ENCODE results near the gene PSENEN. TPM values are rescaled to one million over a fixed set of nuclear protein-coding genes. Genes with fewer than 3 reads are reported as not detected.

PSENEN gene
- total RNA-seq, 1 experiment from 2014 or later, result 106 TPM

GRCh38 chr19:35717665-35718344 lies 27.6 kb upstream of the PSENEN start, which contains the start of gene KMT2B:
Gene KMT2B (plus strand): TSS chr19:35718003. CDS start chr19:35718019, 16 bp downstream.
- H3K9me2 ChIP-seq (ENCODE audit: insufficient read depth), result no peaks in the 10 kb centered on the region
- peak in 1 of 2 experiments; percentile 96 for DNase-seq
- H3K27ac ChIP-seq, result peak within 1 kb of the TSS; percentile 45
- ChIA-PET POLR2A (ENCODE audit: unreplicated experiment) (no interaction called here), CTCF (interaction anchor here (0.5 kb wide), 1 partner anchor 182 kb away, joined by 4 read pairs; no protein-coding TSS in a partner anchor)
- H3K4me3 ChIP-seq, result peak within 1 kb of the TSS; percentile 85
- intact Hi-C loops (cut with micrococcal nuclease; ENCODE audit: unreplicated experiment), result loop anchor here (1.0 to 5.0 kb wide), 11 partner anchors 25 to 745 kb away; partner anchors contain the start of genes COX6B1, LIN37, PSENEN and U2AF1L4
- H3K27me3 ChIP-seq (ENCODE audit: insufficient read depth, low read depth), result no peaks in the 10 kb centered on the region
- H2AFZ ChIP-seq, result peak within 1 kb of the TSS; percentile 99
- peak within 1 kb of the TSS; percentile 99 for H3K4me2 ChIP-seq
- peaks cover 34% of the 10 kb centered on the region for H3K79me2 ChIP-seq (ENCODE audit: low read depth)
- peaks cover 6% of the 10 kb centered on the region; the same call in 1 of the 2 replicates for H3F3A ChIP-seq (ENCODE audit: insufficient read depth, low read depth)
- no TSS peak for BruUV-seq (replicated peaks)
- H3K36me3 ChIP-seq (ENCODE audit: low read depth), result no peaks in the 10 kb centered on the region
- H3K9me3 ChIP-seq (ENCODE audit: insufficient read depth, low read depth), result no peaks in the 10 kb centered on the region
- H4K20me1 ChIP-seq (ENCODE audit: insufficient read depth), result peaks cover 14% of the 10 kb centered on the region
- TF ChIP-seq CTCF (conservative IDR thresholded peaks at IDR 0.05), result no peak
- no peak for TF ChIP-seq EZH2 (IDR thresholded peaks at IDR 0.05; ENCODE audit: low read depth)
- peaks cover 20% of the 10 kb centered on the region for H3K4me1 ChIP-seq (replicated peaks; ENCODE audit: insufficient read depth)

GRCh38 chr19:35718345-35719041 lies 27.0 kb upstream of the PSENEN start:
- Histone ChIP-seq H3K4me1 (replicated peaks; ENCODE audit: insufficient read depth) (peaks cover 20% of the 10 kb centered on the region), H3K9me2 (ENCODE audit: insufficient read depth) (no peaks in the 10 kb centered on the region), H3K4me2 (peak overlapping the region; percentile 83), H4K20me1 (ENCODE audit: insufficient read depth) (peaks cover 14% of the 10 kb centered on the region), H3F3A (ENCODE audit: insufficient read depth, low read depth) (peaks cover 6% of the 10 kb centered on the region; the same call in 1 of the 2 replicates), H3K4me3 (peak overlapping the region; percentile 79), H3K79me2 (ENCODE audit: low read depth) (peaks cover 34% of the 10 kb centered on the region), H3K27ac (no peak overlapping the region), H3K9me3 (ENCODE audit: insufficient read depth, low read depth) (no peaks in the 10 kb centered on the region), H3K36me3 (ENCODE audit: low read depth) (no peaks in the 10 kb centered on the region), H2AFZ (peak overlapping the region; percentile 71; the same call in 1 of the 2 replicates), H3K27me3 (ENCODE audit: insufficient read depth, low read depth) (no peaks in the 10 kb centered on the region)
- TF ChIP-seq EZH2 (IDR thresholded peaks at IDR 0.05; ENCODE audit: low read depth), result no peak
- TF ChIP-seq CTCF (conservative IDR thresholded peaks at IDR 0.05), result no peak
- intact Hi-C loops (cut with micrococcal nuclease; ENCODE audit: unreplicated experiment), result loop anchor here (5.0 kb wide), 1 partner anchor 401 kb away; no protein-coding TSS in a partner anchor
- POLR2A ChIA-PET (ENCODE audit: unreplicated experiment), result interaction anchor here (0.6 to 0.7 kb wide), 3 partner anchors 18 to 455 kb away, joined by 4 read pairs; no protein-coding TSS in a partner anchor
- CTCF ChIA-PET, result no interaction called here
- DNase-seq, result peak in 1 of 2 experiments; percentile 29
- no TSS peak for BruUV-seq (replicated peaks)

- intact Hi-C loops (cut with micrococcal nuclease; ENCODE audit: unreplicated experiment), result loop anchor here (5.0 kb wide), 1 partner anchor 402 kb away; no protein-coding TSS in a partner anchor
- no peak overlapping the region for H3K27ac ChIP-seq
- TF ChIP-seq CTCF (conservative IDR thresholded peaks at IDR 0.05) (no peak), EZH2 (IDR thresholded peaks at IDR 0.05; ENCODE audit: low read depth) (no peak)
- H3K27me3 ChIP-seq (ENCODE audit: insufficient read depth, low read depth), result no peaks in the 10 kb centered on the region
- H3K4me3 ChIP-seq, result peak overlapping the region; percentile 79; the same call in 1 of the 2 replicates
- ChIA-PET CTCF (no interaction called here), POLR2A (ENCODE audit: unreplicated experiment) (interaction anchor here (0.6 kb wide), 1 partner anchor 456 kb away, joined by 4 read pairs; no protein-coding TSS in a partner anchor)
- peaks cover 6% of the 10 kb centered on the region; the same call in 1 of the 2 replicates for H3F3A ChIP-seq (ENCODE audit: insufficient read depth, low read depth)
- H2AFZ ChIP-seq, result no peak overlapping the region
- H3K9me2 ChIP-seq (ENCODE audit: insufficient read depth), result no peaks in the 10 kb centered on the region
- H4K20me1 ChIP-seq (ENCODE audit: insufficient read depth), result peaks cover 14% of the 10 kb centered on the region
- DNase-seq, result no peak
- no peaks in the 10 kb centered on the region for H3K9me3 ChIP-seq (ENCODE audit: insufficient read depth, low read depth)
- peaks cover 34% of the 10 kb centered on the region for H3K79me2 ChIP-seq (ENCODE audit: low read depth)
- H3K4me1 ChIP-seq (replicated peaks; ENCODE audit: insufficient read depth), result peaks cover 20% of the 10 kb centered on the region
- H3K4me2 ChIP-seq, result peak overlapping the region; percentile 83
- no peaks in the 10 kb centered on the region for H3K36me3 ChIP-seq (ENCODE audit: low read depth)
- no TSS peak for BruUV-seq (replicated peaks)
Observed at GRCh38 chr19:35719402-35720162, 25.9 kb upstream of the PSENEN start.

Measured in PC-9 (cell line).